Endodermal cell (in vitro differentiated cells): ENCODE results near the gene CYLD. TPM values are rescaled to one million over a fixed set of nuclear protein-coding genes. Genes with fewer than 3 reads are reported as not detected.

Experiments used
- DNase-seq: peaks from one replicate; pipeline ENCODE4 v3.0.0-alpha.2; 2017
- H3K27ac ChIP-seq: 2 replicates; pipeline ENCODE4 v1.5.1; 2013; ENCODE audit warnings: mild to moderate bottlenecking, low read depth, low read length, moderate library complexity
- H3K27me3 ChIP-seq: 2 replicates; pipeline ENCODE4 v1.6.1; 2013; ENCODE audit warnings: mild to moderate bottlenecking, low read length, moderate library complexity; ENCODE audit not compliant: insufficient read depth, control insufficient read depth, poor library complexity, severe bottlenecking
- H3K36me3 ChIP-seq: 2 replicates; pipeline ENCODE4 v1.7.0; 2013; ENCODE audit warnings: mild to moderate bottlenecking, low read length, moderate library complexity; ENCODE audit not compliant: control insufficient read depth, insufficient read depth
- H3K4me1 ChIP-seq: one replicate; pipeline ENCODE4 v1.7.0; 2013; ENCODE audit warnings: low read length; ENCODE audit not compliant: control insufficient read depth, insufficient read depth
- H3K4me3 ChIP-seq: 2 replicates; pipeline ENCODE4 v1.5.1; 2013; ENCODE audit warnings: mild to moderate bottlenecking, low read length, moderate library complexity
- H3K9ac ChIP-seq: 2 replicates; pipeline ENCODE4 v1.6.1; 2013; ENCODE audit warnings: mild to moderate bottlenecking, low read length, moderate library complexity; ENCODE audit not compliant: poor library complexity, severe bottlenecking; ENCODE audit errors: extremely low read depth
- H3K9me3 ChIP-seq: 2 replicates; pipeline ENCODE4 v1.6.1; 2013; ENCODE audit warnings: mild to moderate bottlenecking, low read length, moderate library complexity; ENCODE audit not compliant: control insufficient read depth
- H3K27ac Mint-ChIP-seq: 2 replicates; pipeline ENCODE4 v1.8.0; 2020; ENCODE audit warnings: mixed read lengths
- H3K27me3 Mint-ChIP-seq: 2 replicates; pipeline ENCODE4 v1.8.0; 2021; ENCODE audit warnings: mild to moderate bottlenecking, mixed read lengths; ENCODE audit not compliant: insufficient read depth
- H3K36me3 Mint-ChIP-seq: 2 replicates; pipeline ENCODE4 v1.8.0; 2020; ENCODE audit warnings: low read depth, mixed read lengths
- H3K4me1 Mint-ChIP-seq: 2 replicates; pipeline ENCODE4 v1.8.0; 2020; ENCODE audit warnings: mixed read lengths
- H3K4me3 Mint-ChIP-seq: 2 replicates; pipeline ENCODE4 v1.8.0; 2020; ENCODE audit warnings: mild to moderate bottlenecking, moderate library complexity, mixed read lengths
- H3K9me3 Mint-ChIP-seq: 2 replicates; pipeline ENCODE4 v1.8.0; 2020; ENCODE audit warnings: mild to moderate bottlenecking, mixed read lengths
- WGBS, 2 experiments: methylation state at CpG; one replicate each; pipeline versions ENCODE4 v1.1.5 to v1.1.7; 2013; ENCODE audit warnings: missing lambda C conversion rate in 2 of 2, mixed read lengths in 1 of 2; ENCODE audit not compliant: insufficient coverage in 1 of 2, insufficient read length in 1 of 2; 5-methylcytosine and 5-hydroxymethylcytosine counted together
- total RNA-seq, 2 donors: library from RNA; stranded (reverse); fragmentation: NEBNext Ultra II Directional in 1 of 2; extraction: Animal tissue kit (Norgen Biotek cat#: 25700) in 1 of 2; gene quantifications; 2 replicates in 1 of 2; 3 replicates in 1 of 2; pipeline ENCODE4 v1.2.1, GENCODE V29; 2021
- TF ChIP-seq, protein P1 (sequence below): fragments of 200-600 bp; sonication (generic); conservative IDR thresholded peaks from 2 replicates; pipeline ENCODE4 v1.5.0; 2021; ENCODE audit warnings: antibody characterized with exemption, mild to moderate bottlenecking

The CYLD gene
- total RNA-seq, 2 donors from 2014 or later, result 12.7 TPM

DNA sequence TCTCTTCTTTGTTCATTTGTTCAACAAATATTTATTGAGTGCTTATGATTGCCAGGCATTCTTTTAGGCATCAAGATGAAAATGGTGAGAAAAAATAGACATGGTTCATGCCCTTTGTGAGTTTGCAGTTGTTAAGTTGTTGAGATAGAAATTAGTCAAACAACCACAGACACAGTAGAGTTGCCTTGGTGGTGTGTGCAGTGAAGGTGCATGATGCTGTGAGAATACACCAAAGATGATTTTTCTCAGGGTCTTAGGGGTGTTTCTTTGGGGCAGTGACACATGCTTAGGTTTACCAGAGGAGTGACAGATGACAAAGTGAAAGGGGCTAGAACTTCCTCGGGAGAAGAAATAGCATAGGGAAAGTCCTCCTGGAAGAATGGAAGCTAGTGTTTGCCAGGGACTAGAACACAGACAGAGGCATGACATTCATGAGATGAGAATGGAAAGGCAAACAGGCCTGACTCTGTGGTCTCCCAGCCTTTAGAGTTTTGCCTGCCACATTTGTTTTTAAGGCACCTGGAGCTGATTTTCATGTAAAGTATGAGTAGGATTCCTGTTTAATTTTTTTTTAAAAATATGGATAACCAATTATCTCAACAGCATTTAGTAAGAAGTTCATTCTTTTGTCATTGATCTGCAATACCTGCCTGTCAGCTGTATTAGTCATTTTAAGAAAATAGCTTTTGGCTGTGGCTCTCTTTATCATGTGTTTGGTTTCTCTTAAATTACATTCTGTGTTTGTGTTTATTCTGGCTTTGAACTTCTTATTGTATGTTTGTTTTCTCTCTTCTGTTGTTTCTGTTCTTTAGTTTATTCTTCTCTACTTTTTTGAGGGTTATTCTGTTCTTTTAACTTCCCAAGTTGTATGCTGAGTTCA is 36.6 kb downstream of the CYLD start:
- H3K9ac ChIP-seq, result no peak overlapping the region
- peaks cover 6% of the 10 kb centered on the region for H3K36me3 ChIP-seq
- peaks cover 17% of the 10 kb centered on the region for H3K36me3 Mint-ChIP-seq
- no peak for DNase-seq
- TF ChIP-seq, protein P1, sequence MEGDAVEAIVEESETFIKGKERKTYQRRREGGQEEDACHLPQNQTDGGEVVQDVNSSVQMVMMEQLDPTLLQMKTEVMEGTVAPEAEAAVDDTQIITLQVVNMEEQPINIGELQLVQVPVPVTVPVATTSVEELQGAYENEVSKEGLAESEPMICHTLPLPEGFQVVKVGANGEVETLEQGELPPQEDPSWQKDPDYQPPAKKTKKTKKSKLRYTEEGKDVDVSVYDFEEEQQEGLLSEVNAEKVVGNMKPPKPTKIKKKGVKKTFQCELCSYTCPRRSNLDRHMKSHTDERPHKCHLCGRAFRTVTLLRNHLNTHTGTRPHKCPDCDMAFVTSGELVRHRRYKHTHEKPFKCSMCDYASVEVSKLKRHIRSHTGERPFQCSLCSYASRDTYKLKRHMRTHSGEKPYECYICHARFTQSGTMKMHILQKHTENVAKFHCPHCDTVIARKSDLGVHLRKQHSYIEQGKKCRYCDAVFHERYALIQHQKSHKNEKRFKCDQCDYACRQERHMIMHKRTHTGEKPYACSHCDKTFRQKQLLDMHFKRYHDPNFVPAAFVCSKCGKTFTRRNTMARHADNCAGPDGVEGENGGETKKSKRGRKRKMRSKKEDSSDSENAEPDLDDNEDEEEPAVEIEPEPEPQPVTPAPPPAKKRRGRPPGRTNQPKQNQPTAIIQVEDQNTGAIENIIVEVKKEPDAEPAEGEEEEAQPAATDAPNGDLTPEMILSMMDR, result no peak
- peaks cover 6% of the 10 kb centered on the region for H3K4me1 Mint-ChIP-seq
- H3K4me3 Mint-ChIP-seq, result no peak overlapping the region
- H3K4me1 ChIP-seq, result no peaks in the 10 kb centered on the region
- no peaks in the 10 kb centered on the region for H3K27me3 ChIP-seq
- no peaks in the 10 kb centered on the region for H3K9me3 Mint-ChIP-seq
- H3K27ac Mint-ChIP-seq, result no peak overlapping the region
- no peaks in the 10 kb centered on the region for H3K27me3 Mint-ChIP-seq
- H3K4me3 ChIP-seq, result no peak overlapping the region
- H3K9me3 ChIP-seq, result no peaks in the 10 kb centered on the region
- WGBS, 2 experiments, result 80 to 84% methylated on average over 1 of the region's 1 CpG
- H3K27ac ChIP-seq, result no peak overlapping the region

DNA sequence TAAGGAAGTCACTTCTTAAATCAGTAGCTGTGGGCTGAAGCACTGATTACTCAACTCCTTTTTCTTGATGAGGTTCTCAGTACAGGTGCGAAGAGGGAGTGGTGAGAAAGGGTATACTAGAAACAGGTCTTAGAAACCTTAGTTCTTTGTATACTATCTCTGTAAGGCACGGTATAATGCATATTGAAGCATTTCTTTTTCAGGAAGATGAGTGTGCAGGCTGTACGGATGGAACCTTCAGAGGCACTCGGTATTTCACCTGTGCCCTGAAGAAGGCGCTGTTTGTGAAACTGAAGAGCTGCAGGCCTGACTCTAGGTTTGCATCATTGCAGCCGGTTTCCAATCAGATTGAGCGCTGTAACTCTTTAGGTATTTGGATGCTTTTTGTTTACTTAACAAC is 39.2 kb downstream of the CYLD start:
- Mint-ChIP-seq H3K4me3 (no peak overlapping the region), H3K4me1 (peaks cover 10% of the 10 kb centered on the region), H3K9me3 (no peaks in the 10 kb centered on the region), H3K36me3 (peaks cover 25% of the 10 kb centered on the region), H3K27ac (peak overlapping the region; percentile 86), H3K27me3 (no peaks in the 10 kb centered on the region)
- Histone ChIP-seq H3K4me1 (no peaks in the 10 kb centered on the region), H3K4me3 (no peak overlapping the region), H3K27me3 (no peaks in the 10 kb centered on the region), H3K36me3 (peaks cover 6% of the 10 kb centered on the region), H3K9ac (no peak overlapping the region), H3K9me3 (no peaks in the 10 kb centered on the region), H3K27ac (no peak overlapping the region)
- TF ChIP-seq, protein P1, result peak; percentile 77
- DNase-seq, result peak; percentile 68
- 92 to 96% methylated on average over 6 to 7 of the region's 7 CpGs for WGBS, 2 experiments

DNA sequence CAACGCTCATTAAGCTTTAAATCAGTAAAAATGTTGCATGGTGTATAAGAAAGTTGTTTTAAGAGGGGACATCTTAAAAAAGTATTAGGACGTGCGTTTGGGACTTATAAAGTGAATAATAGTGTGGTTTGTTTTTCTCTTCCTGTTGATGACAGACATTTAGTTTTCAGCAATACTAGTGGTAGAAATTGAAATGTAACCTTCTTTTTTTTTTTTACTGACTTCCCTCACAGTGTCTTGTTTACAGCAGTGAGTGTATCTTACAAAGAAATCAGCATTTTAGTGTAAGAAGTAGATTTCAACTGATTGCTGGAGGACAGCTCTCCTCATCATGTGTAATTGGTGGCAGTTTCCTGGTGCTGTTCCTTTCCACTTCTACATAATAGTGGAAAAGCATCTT is 39.6 kb downstream of the CYLD start:
- 95 to 96% methylated on average over 3 of the region's 3 CpGs for WGBS, 2 experiments
- H3K27ac Mint-ChIP-seq, result peak overlapping the region; percentile 86

More for the DNA sequence above, 39.6 kb downstream of the CYLD start:
- H3K4me1 Mint-ChIP-seq, result peaks cover 10% of the 10 kb centered on the region
- no peaks in the 10 kb centered on the region for H3K4me1 ChIP-seq
- no peaks in the 10 kb centered on the region for H3K9me3 ChIP-seq
- TF ChIP-seq, protein P1, result no peak
- H3K36me3 ChIP-seq, result peaks cover 6% of the 10 kb centered on the region
- peaks cover 25% of the 10 kb centered on the region for H3K36me3 Mint-ChIP-seq
- no peak overlapping the region for H3K4me3 ChIP-seq
- no peak for DNase-seq
- H3K4me3 Mint-ChIP-seq, result no peak overlapping the region
- H3K9ac ChIP-seq, result no peak overlapping the region
- H3K27ac ChIP-seq, result no peak overlapping the region
- H3K27me3 Mint-ChIP-seq, result no peaks in the 10 kb centered on the region
- H3K27me3 ChIP-seq, result no peaks in the 10 kb centered on the region
- H3K9me3 Mint-ChIP-seq, result no peaks in the 10 kb centered on the region
